B cell (primary cell): ENCODE results near the gene C2CD3. TPM values are rescaled to one million over a fixed set of nuclear protein-coding genes. Genes with fewer than 3 reads are reported as not detected.

Experiments
- ATAC-seq: fragments of 200-7000 bp; cut with Tn5 transposase; one replicate; pipeline ENCODE4 v1.10.0; 2021; ENCODE audit warnings: low read depth, mild to moderate bottlenecking, moderate number of reproducible peaks, moderate library complexity
- CTCF ChIA-PET: fragments of 350-600 bp; sonication (Branson Sonifier 250); formaldehyde crosslinking; loops from one replicate; lab custom pipeline; 2021; ENCODE audit warnings: antibody characterized with exemption, inconsistent platforms; lab: Charles Lee
- POLR2A ChIA-PET: fragments of 350-600 bp; sonication (Branson Sonifier 250); formaldehyde crosslinking; loops from one replicate; lab custom pipeline; 2021; ENCODE audit warnings: antibody characterized with exemption; lab: Charles Lee
- DNase-seq: peaks from one replicate; pipeline ENCODE4 v3.0.0; 2013
- H2AFZ ChIP-seq: 2 replicates; pipeline ENCODE4 v1.6.1; 2012; ENCODE audit warnings: mild to moderate bottlenecking, low read depth, low read length; ENCODE audit not compliant: insufficient read depth, poor library complexity, severe bottlenecking
- H3K27ac ChIP-seq, 2 donors: 1 replicate in 1 of 2; 2 replicates in 1 of 2; pipeline ENCODE4 v1.5.1; 2012 to 2013; ENCODE audit warnings: low read length in 2 of 2, mild to moderate bottlenecking in 2 of 2, moderate library complexity in 1 of 2
- H3K27me3 ChIP-seq, 4 experiments: fragments of 200-600 bp in 1 of 4; sonication (generic) in 1 of 4; replicated peaks in 1 of 4; 1 replicate in 2 of 4; 2 replicates in 2 of 4; pipeline versions ENCODE4 v1.6.1 to v1.7.0; 2013 to 2016; ENCODE audit warnings: low read length in 3 of 4, mild to moderate bottlenecking in 2 of 4, mixed read lengths in 1 of 4, moderate library complexity in 1 of 4; ENCODE audit not compliant: insufficient read depth in 4 of 4, control insufficient read depth in 3 of 4; ENCODE audit errors: control extremely low read depth in 1 of 4
- H3K36me3 ChIP-seq, 2 experiments: replicated peaks in 1 of 2; 1 replicate in 1 of 2; 2 replicates in 1 of 2; pipeline versions ENCODE4 v1.6.1 to v1.7.1; 2013; ENCODE audit warnings: low read length in 1 of 2; ENCODE audit not compliant: insufficient read depth in 2 of 2, control insufficient read depth in 1 of 2; ENCODE audit errors: control extremely low read depth in 1 of 2, extremely low read depth in 1 of 2
- H3K4me1 ChIP-seq, 2 donors: fragments of 200-600 bp in 1 of 2; sonication (generic) in 1 of 2; 1 replicate in 1 of 2; 2 replicates in 1 of 2; pipeline versions ENCODE4 v1.5.1 to v1.6.1; 2013 to 2017; ENCODE audit warnings: low read length in 2 of 2; ENCODE audit not compliant: control insufficient read depth in 2 of 2, insufficient read depth in 2 of 2
- H3K4me2 ChIP-seq: replicated peaks from 2 replicates; pipeline ENCODE3; 2012; ENCODE audit warnings: mild to moderate bottlenecking, low read depth, low read length; ENCODE audit not compliant: poor library complexity, severe bottlenecking
- H3K4me3 ChIP-seq, 5 experiments: fragments of 200-600 bp in 1 of 5; sonication (generic) in 1 of 5; 1 replicate in 3 of 5; 2 replicates in 2 of 5; pipeline versions ENCODE4 v1.5.1 to v1.7.0; 2011 to 2016; ENCODE audit warnings: low read length in 4 of 5, mild to moderate bottlenecking in 4 of 5, low read depth in 2 of 5, control low read depth in 1 of 5, moderate library complexity in 1 of 5; ENCODE audit not compliant: insufficient read depth in 1 of 5; ENCODE audit errors: control extremely low read depth in 1 of 5, extremely low read depth in 1 of 5
- H3K79me2 ChIP-seq: fragments of 200-600 bp; sonication (generic); one replicate; pipeline ENCODE4 v1.6.0; 2016; ENCODE audit warnings: low read length; ENCODE audit not compliant: control insufficient read depth, insufficient read depth
- H3K9ac ChIP-seq: fragments of 200-600 bp; sonication (generic); 2 replicates; pipeline ENCODE4 v1.6.1; 2017; ENCODE audit warnings: mild to moderate bottlenecking, low read length, moderate library complexity
- H3K9me3 ChIP-seq, 3 donors: one replicate each; pipeline versions ENCODE4 v1.6.1 to v1.7.1; 2013; ENCODE audit warnings: low read length in 2 of 3; ENCODE audit not compliant: control insufficient read depth in 2 of 3, insufficient read depth in 1 of 3; ENCODE audit errors: control extremely low read depth in 1 of 3
- H4K20me1 ChIP-seq: 2 replicates; pipeline ENCODE4 v1.6.0; 2012; ENCODE audit warnings: mild to moderate bottlenecking, low read length; ENCODE audit not compliant: insufficient read depth, control insufficient read depth, poor library complexity, severe bottlenecking
- H3K27ac Mint-ChIP-seq: one replicate; pipeline ENCODE4 v1.8.0; 2021; ENCODE audit warnings: mixed read lengths
- H3K27me3 Mint-ChIP-seq: one replicate; pipeline ENCODE4 v1.8.0; 2021; ENCODE audit warnings: mixed read lengths
- H3K4me1 Mint-ChIP-seq: one replicate; pipeline ENCODE4 v1.8.0; 2021; ENCODE audit warnings: mixed read lengths
- H3K4me3 Mint-ChIP-seq: one replicate; pipeline ENCODE4 v1.8.0; 2021; ENCODE audit warnings: mixed read lengths
- H3K9me3 Mint-ChIP-seq: one replicate; pipeline ENCODE4 v1.8.0; 2022; ENCODE audit warnings: mixed read lengths; ENCODE audit not compliant: insufficient read depth
- EZH2 ChIP-seq: IDR thresholded peaks from 2 replicates; pipeline ENCODE4 v1.6.1; 2012; ENCODE audit warnings: borderline replicate concordance, low read depth, mild to moderate bottlenecking, moderate library complexity, low read length; ENCODE audit not compliant: insufficient read depth, poor library complexity, severe bottlenecking
- WGBS: methylation state at CpG from one replicate; pipeline ENCODE4 v1.1.5; 2013; ENCODE audit warnings: missing lambda C conversion rate; ENCODE audit not compliant: insufficient coverage; 5-methylcytosine and 5-hydroxymethylcytosine counted together
- intact Hi-C: fragments of 100-400 bp; cut with micrococcal nuclease; formaldehyde crosslinking; loops from one replicate; pipeline ENCODE4 v1.10.0; 2022
- polyA plus RNA-seq: library from polyadenylated mRNA; depleted of rRNA; stranded (reverse); fragments of >200 nt; gene quantifications from 2 replicates; pipeline ENCODE4 v1.2.3, GENCODE V29; 2012
- total RNA-seq, 2 donors: library from RNA; stranded (reverse); fragments of 120-200 nt in 1 of 2; gene quantifications; 1 replicate in 1 of 2; 2 replicates in 1 of 2; pipeline versions ENCODE4 v1.2.3 to v1.2.4, GENCODE V29; 2013 to 2022
- TF ChIP-seq, protein P1 (sequence below): fragments of 200-600 bp; IDR thresholded peaks from one replicate; pipeline ENCODE4 v1.8.0; 2022; ENCODE audit warnings: antibody characterized with exemption, mild to moderate bottlenecking

The C2CD3 gene
- total and polyA plus RNA-seq, 2 donors (not counting 1 experiment from before 2014, with no cell fraction given): 19.8 to 69.0 TPM

DNA sequence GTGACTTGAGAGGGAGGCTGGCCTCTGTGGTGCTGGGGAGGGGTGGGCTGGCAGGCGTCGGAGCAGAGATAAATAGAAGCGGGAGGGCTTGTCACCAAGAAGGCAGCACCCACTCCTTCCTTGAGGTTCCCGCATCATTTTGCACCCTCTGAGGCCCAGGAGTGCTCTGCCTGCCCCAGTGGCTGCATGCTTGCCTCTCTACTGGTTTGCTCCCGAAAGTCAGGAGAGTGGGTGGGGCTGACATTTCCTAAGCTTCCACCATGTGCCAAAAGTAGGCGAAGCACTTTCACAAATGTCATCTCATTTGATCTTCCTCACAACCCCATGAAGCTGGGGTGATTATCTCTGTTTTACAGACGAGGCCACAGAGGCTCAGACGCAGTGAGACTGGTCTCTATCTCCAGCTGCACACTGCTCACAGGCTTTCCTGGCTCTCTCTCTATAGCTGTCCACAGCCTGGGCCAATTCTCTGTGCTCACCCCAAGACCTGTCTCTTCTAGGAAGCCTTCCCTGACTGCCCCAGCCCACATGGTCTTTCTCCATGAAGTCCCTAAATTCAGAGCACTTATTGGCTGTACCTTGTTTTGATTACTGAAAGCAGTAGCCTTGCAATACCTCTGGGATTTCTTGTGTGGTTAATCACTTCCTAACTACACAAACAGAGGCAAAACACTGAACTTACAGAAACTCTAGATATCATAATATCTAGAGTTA, 159.3 kb downstream of the C2CD3 start:
- H3K27me3 Mint-ChIP-seq: no peaks in the 10 kb centered on the region
- DNase-seq (peak; percentile 84), ATAC-seq (peak; percentile 87)
- ChIA-PET CTCF (interaction anchor here (0.7 to 2.6 kb wide), 7 partner anchors 9 to 48 kb away, joined by 3 to 12 read pairs (median 4); no protein-coding TSS in a partner anchor), POLR2A (interaction anchor here (0.6 to 2.7 kb wide), 9 partner anchors 9 to 94 kb away, joined by 3 to 56 read pairs (median 6); partner anchors contain the start of gene UCP2)
- H3K9ac ChIP-seq: peak overlapping the region; percentile 40
- H3K9me3 Mint-ChIP-seq: no peaks in the 10 kb centered on the region
- H2AFZ ChIP-seq: no peak overlapping the region
- peak overlapping the region; percentile 72 to 90 for H3K27ac ChIP-seq
- peak overlapping the region; percentile 55 for H3K4me2 ChIP-seq
- no peak for TF ChIP-seq EZH2
- TF ChIP-seq, protein P1, sequence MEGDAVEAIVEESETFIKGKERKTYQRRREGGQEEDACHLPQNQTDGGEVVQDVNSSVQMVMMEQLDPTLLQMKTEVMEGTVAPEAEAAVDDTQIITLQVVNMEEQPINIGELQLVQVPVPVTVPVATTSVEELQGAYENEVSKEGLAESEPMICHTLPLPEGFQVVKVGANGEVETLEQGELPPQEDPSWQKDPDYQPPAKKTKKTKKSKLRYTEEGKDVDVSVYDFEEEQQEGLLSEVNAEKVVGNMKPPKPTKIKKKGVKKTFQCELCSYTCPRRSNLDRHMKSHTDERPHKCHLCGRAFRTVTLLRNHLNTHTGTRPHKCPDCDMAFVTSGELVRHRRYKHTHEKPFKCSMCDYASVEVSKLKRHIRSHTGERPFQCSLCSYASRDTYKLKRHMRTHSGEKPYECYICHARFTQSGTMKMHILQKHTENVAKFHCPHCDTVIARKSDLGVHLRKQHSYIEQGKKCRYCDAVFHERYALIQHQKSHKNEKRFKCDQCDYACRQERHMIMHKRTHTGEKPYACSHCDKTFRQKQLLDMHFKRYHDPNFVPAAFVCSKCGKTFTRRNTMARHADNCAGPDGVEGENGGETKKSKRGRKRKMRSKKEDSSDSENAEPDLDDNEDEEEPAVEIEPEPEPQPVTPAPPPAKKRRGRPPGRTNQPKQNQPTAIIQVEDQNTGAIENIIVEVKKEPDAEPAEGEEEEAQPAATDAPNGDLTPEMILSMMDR: no peak
- peak overlapping the region; percentile 73 for H3K4me3 Mint-ChIP-seq
- H3K79me2 ChIP-seq: peaks cover 7% of the 10 kb centered on the region
- H3K36me3 ChIP-seq: peaks cover 0 to 5% of the 10 kb centered on the region in 2 experiments
- peak overlapping the region in 2 of 5 experiments; percentile 1 to 3 for H3K4me3 ChIP-seq
- H3K9me3 ChIP-seq: no peaks in the 10 kb centered on the region
- WGBS: 62% methylated on average over 5 of the region's 8 CpGs
- H4K20me1 ChIP-seq: no peaks in the 10 kb centered on the region
- H3K4me1 Mint-ChIP-seq: peaks cover 75% of the 10 kb centered on the region
- peak overlapping the region; percentile 97 for H3K27ac Mint-ChIP-seq
- H3K4me1 ChIP-seq: peaks cover 63 to 67% of the 10 kb centered on the region in 2 donors
- intact Hi-C loops: loop anchor here (1.0 kb wide), 2 partner anchors 16 to 31 kb away; no protein-coding TSS in a partner anchor
- H3K27me3 ChIP-seq: no peaks in the 10 kb centered on the region
